T follicular helper cell (primary cell): ENCODE results near the gene TIMM50.

Experiments
- DNase-seq: peaks from one replicate; pipeline ENCODE4 v3.0.0-alpha.2; 2020; ENCODE audit warnings: low read depth

The TIMM50 gene

GRCh38 chr19:39500543-39500942, 19.9 kb downstream of the TIMM50 start:
- no peak for DNase-seq

GRCh38 chr19:39501340-39501739, 20.7 kb downstream of the TIMM50 start:
- DNase-seq, result no peak

- DNase-seq, result peak; percentile 64
Observed at GRCh38 chr19:39502640-39503417, 22.2 kb downstream of the TIMM50 start.

GRCh38 chr19:39506598-39506943, 25.9 kb downstream of the TIMM50 start:
- no peak for DNase-seq

GRCh38 chr19:39506944-39507714, 26.5 kb downstream of the TIMM50 start:
- DNase-seq, result no peak

- no peak for DNase-seq
Observed at GRCh38 chr19:39507715-39508364, 27.2 kb downstream of the TIMM50 start.

GRCh38 chr19:39508629-39509028, 28.0 kb downstream of the TIMM50 start:
- DNase-seq, result no peak

- no peak for DNase-seq
Observed at GRCh38 chr19:39509233-39509632, 28.6 kb downstream of the TIMM50 start.

- no peak for DNase-seq
Observed at GRCh38 chr19:39512988-39513387, 32.4 kb downstream of the TIMM50 start.

- DNase-seq, result no peak
Observed at GRCh38 chr19:39514840-39515550, 34.4 kb downstream of the TIMM50 start, which contains the start of gene SELENOV. Gene SELENOV, plus strand, starts transcription at chr19:39515139. Its CDS starts 74 bp downstream, at chr19:39515213.

- DNase-seq, result no peak
Observed at GRCh38 chr19:39515551-39516191, 35.0 kb downstream of the TIMM50 start.

GRCh38 chr19:39516270-39516669, 35.6 kb downstream of the TIMM50 start:
- DNase-seq, result no peak

- no peak for DNase-seq
Observed at GRCh38 chr19:39517432-39517831, 36.8 kb downstream of the TIMM50 start.

- DNase-seq, result no peak
Observed at GRCh38 chr19:39518458-39518857, 37.8 kb downstream of the TIMM50 start.

GRCh38 chr19:39518975-39519374, 38.3 kb downstream of the TIMM50 start:
- DNase-seq, result no peak

GRCh38 chr19:39520541-39521484, 40.2 kb downstream of the TIMM50 start:
- no peak for DNase-seq

GRCh38 chr19:39524495-39524894, 43.9 kb downstream of the TIMM50 start:
- DNase-seq, result no peak

GRCh38 chr19:39525205-39525604, 44.6 kb downstream of the TIMM50 start:
- no peak for DNase-seq

GRCh38 chr19:39531834-39532232, 51.2 kb downstream of the TIMM50 start:
- no peak for DNase-seq

- peak; percentile 93 for DNase-seq
Observed at GRCh38 chr19:39532233-39533002, 51.8 kb downstream of the TIMM50 start, which contains the start of gene EID2B. Gene EID2B, minus strand, starts transcription at chr19:39532852. Its CDS starts 50 bp downstream, at chr19:39532802.
